SU-DHL-6 (cell line): ENCODE measurements around the gene MYH7B.

Experiments used
- H2AFZ ChIP-seq: fragments of 200-600 bp; sonication (generic); 2 replicates; pipeline ENCODE4 v1.6.1; 2014; ENCODE audit warnings: low read depth, mild to moderate bottlenecking, moderate library complexity, mixed read lengths, antibody characterized with exemption, low read length; ENCODE audit not compliant: severe bottlenecking
- H3F3A ChIP-seq: fragments of 200-600 bp; shearing (Covaris generic); 2 replicates; pipeline ENCODE4 v1.6.0; 2016; ENCODE audit warnings: antibody characterized with exemption, mild to moderate bottlenecking; ENCODE audit not compliant: insufficient read depth
- H3K27ac ChIP-seq: fragments of 200-600 bp; sonication (generic); 2 replicates; pipeline ENCODE4 v1.5.1; 2016; ENCODE audit warnings: low read depth, mild to moderate bottlenecking, low read length, moderate library complexity, mixed read lengths
- H3K27me3 ChIP-seq: fragments of 200-600 bp; sonication (generic), shearing (Covaris generic); 2 replicates; pipeline ENCODE4 v1.6.0; 2014; ENCODE audit warnings: mild to moderate bottlenecking, low read length
- H3K36me3 ChIP-seq: fragments of 200-600 bp; sonication (generic); 2 replicates; pipeline ENCODE4 v1.6.1; 2014; ENCODE audit warnings: mild to moderate bottlenecking, low read length, mixed read lengths
- H3K4me2 ChIP-seq: fragments of 300-600, 200-600 bp; shearing (Covaris generic), sonication (generic); 2 replicates; pipeline ENCODE4 v1.6.0; 2014; ENCODE audit warnings: low read length, low read depth, mild to moderate bottlenecking; ENCODE audit not compliant: poor library complexity, severe bottlenecking
- H3K4me3 ChIP-seq: fragments of 200-600 bp; sonication (generic); 2 replicates; pipeline ENCODE4 v1.5.1; 2014; ENCODE audit warnings: antibody characterized with exemption, low read length, mild to moderate bottlenecking, mixed read lengths; ENCODE audit not compliant: insufficient read depth, poor library complexity, severe bottlenecking
- H3K79me2 ChIP-seq: fragments of 200-600 bp; sonication (generic); 2 replicates; pipeline ENCODE4 v1.6.1; 2014; ENCODE audit warnings: mild to moderate bottlenecking, low read length, moderate library complexity; ENCODE audit not compliant: insufficient read depth
- H3K9ac ChIP-seq: fragments of 200-600 bp; sonication (generic); 2 replicates; pipeline ENCODE4 v1.7.0; 2014; ENCODE audit warnings: mild to moderate bottlenecking, low read length
- H3K9me2 ChIP-seq: fragments of 200-600 bp; sonication (generic); replicated peaks from 2 replicates; pipeline ENCODE4 v1.6.1; 2014; ENCODE audit warnings: low read length; ENCODE audit not compliant: insufficient read depth
- H3K9me3 ChIP-seq: fragments of 200-600 bp; sonication (generic); 2 replicates; pipeline ENCODE4 v1.6.1; 2014; ENCODE audit warnings: low read length, mixed read lengths; ENCODE audit not compliant: insufficient read depth
- H4K20me1 ChIP-seq: fragments of 200-600 bp; sonication (generic); 2 replicates; pipeline ENCODE4 v1.6.1; 2014; ENCODE audit warnings: low read depth, mild to moderate bottlenecking, antibody characterized with exemption, low read length, moderate library complexity, mixed read lengths
- CTCF ChIP-seq: fragments of 200-600 bp; sonication (generic); IDR thresholded peaks from one replicate; pipeline ENCODE4 v1.5.1; 2017; ENCODE audit warnings: antibody characterized with exemption, mild to moderate bottlenecking, low read length, moderate library complexity; ENCODE audit not compliant: insufficient read depth, poor library complexity, severe bottlenecking
- EZH2phosphoT487 ChIP-seq: fragments of 200-600 bp; sonication (generic), shearing (Covaris generic); conservative IDR thresholded peaks from 2 replicates; pipeline ENCODE4 v1.6.1; 2018; ENCODE audit warnings: mild to moderate bottlenecking, antibody characterized with exemption, low read length, moderate library complexity, mixed read lengths

MYH7B gene

DNA sequence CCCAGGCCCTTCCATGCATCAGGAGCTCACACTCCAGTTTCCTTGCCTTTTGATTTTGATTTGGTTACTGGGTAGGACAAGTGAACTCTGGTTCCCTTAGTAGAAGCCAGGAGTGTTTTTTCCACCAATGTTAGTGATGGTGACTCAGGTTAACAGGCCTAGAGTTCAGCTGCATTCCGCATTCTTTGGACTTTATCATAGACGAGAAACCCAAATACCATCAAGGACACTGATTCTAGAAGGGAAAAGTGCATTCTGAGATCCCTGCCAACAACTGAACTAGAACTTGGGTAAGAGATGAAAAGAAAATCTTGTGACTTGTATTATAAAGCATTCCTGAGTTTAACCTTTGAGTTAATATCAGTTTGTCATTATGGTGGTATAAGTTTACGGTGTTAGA, 9.0 kb upstream of the MYH7B start:
- Histone ChIP-seq H3K9ac (no peak overlapping the region), H3K79me2 (no peaks in the 10 kb centered on the region), H3K36me3 (peaks cover 5% of the 10 kb centered on the region; the same call in 1 of the 2 replicates), H4K20me1 (no peaks in the 10 kb centered on the region), H3K27ac (no peak overlapping the region), H3K4me2 (no peak overlapping the region), H3K9me3 (no peaks in the 10 kb centered on the region), H2AFZ (no peak overlapping the region), H3K9me2 (no peaks in the 10 kb centered on the region), H3K27me3 (no peaks in the 10 kb centered on the region), H3F3A (no peaks in the 10 kb centered on the region), H3K4me3 (no peak overlapping the region)
- TF ChIP-seq CTCF (no peak), EZH2phosphoT487 (no peak)

GRCh38 chr20:34947336-34947735, 8.3 kb upstream of the MYH7B start:
- Histone ChIP-seq H2AFZ (no peak overlapping the region), H4K20me1 (no peaks in the 10 kb centered on the region), H3K79me2 (no peaks in the 10 kb centered on the region), H3F3A (no peaks in the 10 kb centered on the region), H3K27me3 (no peaks in the 10 kb centered on the region), H3K4me2 (no peak overlapping the region), H3K27ac (no peak overlapping the region), H3K4me3 (no peak overlapping the region), H3K9me2 (no peaks in the 10 kb centered on the region), H3K9me3 (no peaks in the 10 kb centered on the region), H3K36me3 (peaks cover 5% of the 10 kb centered on the region; the same call in 1 of the 2 replicates), H3K9ac (no peak overlapping the region)
- no peak for TF ChIP-seq EZH2phosphoT487
- TF ChIP-seq CTCF, result no peak

GRCh38 chr20:34948030-34948429, 7.6 kb upstream of the MYH7B start:
- no peaks in the 10 kb centered on the region for H3K9me2 ChIP-seq
- TF ChIP-seq CTCF, result no peak
- no peak for TF ChIP-seq EZH2phosphoT487
- peaks cover 5% of the 10 kb centered on the region; the same call in 1 of the 2 replicates for H3K36me3 ChIP-seq
- no peaks in the 10 kb centered on the region for H3K9me3 ChIP-seq
- no peak overlapping the region for H3K4me2 ChIP-seq
- no peak overlapping the region for H3K27ac ChIP-seq
- H3K4me3 ChIP-seq, result no peak overlapping the region
- H2AFZ ChIP-seq, result no peak overlapping the region
- H3K79me2 ChIP-seq, result no peaks in the 10 kb centered on the region
- H3K27me3 ChIP-seq, result no peaks in the 10 kb centered on the region
- no peaks in the 10 kb centered on the region for H3F3A ChIP-seq
- H3K9ac ChIP-seq, result no peak overlapping the region
- no peaks in the 10 kb centered on the region for H4K20me1 ChIP-seq
